PC-9 (cell line): Measurements from ENCODE around the gene KIF4B.
"Not testable (repeated sequence)": the region's sequence is repeated elsewhere in the genome, so short reads cannot be mapped to it uniquely, and the experiment has no call there.

Source experiments
- EZH2 ChIP-seq: fragments of 200-600 bp; sonication (generic); IDR thresholded peaks from 2 replicates; pipeline ENCODE4 v1.8.0; 2017; ENCODE audit warnings: antibody characterized with exemption, low read depth
- TF ChIP-seq, protein P1 (sequence below): fragments of 200-600 bp; sonication (generic); conservative IDR thresholded peaks from 2 replicates; pipeline ENCODE4 v1.6.1; 2017; ENCODE audit warnings: mixed run types, antibody characterized with exemption, mild to moderate bottlenecking, moderate library complexity

DNA sequence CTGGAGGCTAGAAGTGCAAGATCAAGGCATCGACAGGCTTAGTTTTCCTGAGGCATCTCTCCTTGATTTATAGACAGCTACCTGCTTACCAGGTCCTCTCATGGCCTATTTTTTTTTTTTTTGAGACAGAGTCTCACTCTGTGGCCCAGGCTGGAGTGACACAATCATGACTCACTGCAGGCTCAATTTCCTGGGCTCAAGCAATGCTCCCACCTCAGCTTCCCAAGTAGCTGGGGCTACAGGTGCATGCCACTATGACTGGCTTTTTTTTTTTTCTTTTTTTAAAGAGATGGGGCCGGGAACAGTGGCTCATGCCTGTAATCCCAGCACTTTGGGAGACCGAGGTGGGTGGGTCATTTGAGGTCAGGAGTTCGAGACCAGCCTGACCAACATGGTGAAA lies 10.8 kb upstream of the KIF4B start:
- not testable (repeated sequence) for TF ChIP-seq EZH2
- TF ChIP-seq, protein P1, sequence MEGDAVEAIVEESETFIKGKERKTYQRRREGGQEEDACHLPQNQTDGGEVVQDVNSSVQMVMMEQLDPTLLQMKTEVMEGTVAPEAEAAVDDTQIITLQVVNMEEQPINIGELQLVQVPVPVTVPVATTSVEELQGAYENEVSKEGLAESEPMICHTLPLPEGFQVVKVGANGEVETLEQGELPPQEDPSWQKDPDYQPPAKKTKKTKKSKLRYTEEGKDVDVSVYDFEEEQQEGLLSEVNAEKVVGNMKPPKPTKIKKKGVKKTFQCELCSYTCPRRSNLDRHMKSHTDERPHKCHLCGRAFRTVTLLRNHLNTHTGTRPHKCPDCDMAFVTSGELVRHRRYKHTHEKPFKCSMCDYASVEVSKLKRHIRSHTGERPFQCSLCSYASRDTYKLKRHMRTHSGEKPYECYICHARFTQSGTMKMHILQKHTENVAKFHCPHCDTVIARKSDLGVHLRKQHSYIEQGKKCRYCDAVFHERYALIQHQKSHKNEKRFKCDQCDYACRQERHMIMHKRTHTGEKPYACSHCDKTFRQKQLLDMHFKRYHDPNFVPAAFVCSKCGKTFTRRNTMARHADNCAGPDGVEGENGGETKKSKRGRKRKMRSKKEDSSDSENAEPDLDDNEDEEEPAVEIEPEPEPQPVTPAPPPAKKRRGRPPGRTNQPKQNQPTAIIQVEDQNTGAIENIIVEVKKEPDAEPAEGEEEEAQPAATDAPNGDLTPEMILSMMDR, result not testable (repeated sequence)
